ENCODE measurements around the gene PPWD1.
A peak's percentile ranks its signal among the peaks of the same experiment; 100 is the strongest.
"Not testable (repeated sequence)": the region's sequence is repeated elsewhere in the genome, so short reads cannot be mapped to it uniquely, and the experiment has no call there.

The PPWD1 gene

GRCh38 chr5:65562731-65563701, at the start of gene PPWD1, which contains the start of gene CENPK:
Gene PPWD1, plus strand, starts transcription at chr5:65563296. Its CDS starts 15 bp downstream, at chr5:65563311.
Gene CENPK, minus strand, starts transcription at chr5:65563168. Its CDS starts 8,261 bp downstream, at chr5:65554907.
- peak; percentile 89 to 92 for DNase-seq

- DNase-seq, result no peak
These were observed 37.4 kb upstream of the PPWD1 start for GRCh38 chr5:65525726-65526125.

GRCh38 chr5:65530904-65531303, 32.2 kb upstream of the PPWD1 start:
- DNase-seq, result no peak

- DNase-seq, result no peak
These were observed 27.5 kb upstream of the PPWD1 start for GRCh38 chr5:65535529-65535987.

- DNase-seq, result no peak
These were observed 23.3 kb upstream of the PPWD1 start for GRCh38 chr5:65539827-65540226.

GRCh38 chr5:65544473-65544872, 18.6 kb upstream of the PPWD1 start:
- no peak for DNase-seq

GRCh38 chr5:65546141-65546540, 17.0 kb upstream of the PPWD1 start:
- DNase-seq, result no peak

- no peak for DNase-seq
These were observed 14.8 kb upstream of the PPWD1 start for GRCh38 chr5:65548281-65548680.

- DNase-seq, result no peak
These were observed 9.2 kb upstream of the PPWD1 start for GRCh38 chr5:65553941-65554340.

GRCh38 chr5:65555287-65555686, 7.8 kb upstream of the PPWD1 start:
- no peak for DNase-seq

GRCh38 chr5:65556181-65556580, 6.9 kb upstream of the PPWD1 start:
- no peak for DNase-seq

GRCh38 chr5:65556718-65557117, 6.4 kb upstream of the PPWD1 start:
- DNase-seq, result no peak

- DNase-seq, result no peak
These were observed 681 bp downstream of the PPWD1 start for GRCh38 chr5:65563777-65564176.

GRCh38 chr5:65566505-65566904, 3.4 kb downstream of the PPWD1 start:
- no peak for DNase-seq

GRCh38 chr5:65570598-65571226, 7.6 kb downstream of the PPWD1 start:
- no peak for DNase-seq

- no peak for DNase-seq
These were observed 14.0 kb downstream of the PPWD1 start for GRCh38 chr5:65577141-65577540.

GRCh38 chr5:65588694-65589093, 25.6 kb downstream of the PPWD1 start:
- no peak for DNase-seq

GRCh38 chr5:65601761-65602160, 38.7 kb downstream of the PPWD1 start:
- DNase-seq, result not testable (repeated sequence)

- no peak for DNase-seq
These were observed 48.4 kb downstream of the PPWD1 start for GRCh38 chr5:65611524-65611923.

GRCh38 chr5:65612298-65612907, 49.3 kb downstream of the PPWD1 start:
- no peak for DNase-seq

GRCh38 chr5:65620021-65620420, 56.9 kb downstream of the PPWD1 start:
- no peak for DNase-seq

GRCh38 chr5:65621961-65622360, 58.9 kb downstream of the PPWD1 start:
- DNase-seq, result not testable (repeated sequence)

- DNase-seq, result no peak
These were observed 60.4 kb downstream of the PPWD1 start for GRCh38 chr5:65623482-65623881.
